ENCODE results near the gene TYRO3. TPM values are rescaled to one million over a fixed set of nuclear protein-coding genes. Genes with fewer than 3 reads are reported as not detected.

Gene TYRO3
- total RNA-seq, 2 experiments from 2014 or later, result 0.48 TPM; not detected in 1

DNA sequence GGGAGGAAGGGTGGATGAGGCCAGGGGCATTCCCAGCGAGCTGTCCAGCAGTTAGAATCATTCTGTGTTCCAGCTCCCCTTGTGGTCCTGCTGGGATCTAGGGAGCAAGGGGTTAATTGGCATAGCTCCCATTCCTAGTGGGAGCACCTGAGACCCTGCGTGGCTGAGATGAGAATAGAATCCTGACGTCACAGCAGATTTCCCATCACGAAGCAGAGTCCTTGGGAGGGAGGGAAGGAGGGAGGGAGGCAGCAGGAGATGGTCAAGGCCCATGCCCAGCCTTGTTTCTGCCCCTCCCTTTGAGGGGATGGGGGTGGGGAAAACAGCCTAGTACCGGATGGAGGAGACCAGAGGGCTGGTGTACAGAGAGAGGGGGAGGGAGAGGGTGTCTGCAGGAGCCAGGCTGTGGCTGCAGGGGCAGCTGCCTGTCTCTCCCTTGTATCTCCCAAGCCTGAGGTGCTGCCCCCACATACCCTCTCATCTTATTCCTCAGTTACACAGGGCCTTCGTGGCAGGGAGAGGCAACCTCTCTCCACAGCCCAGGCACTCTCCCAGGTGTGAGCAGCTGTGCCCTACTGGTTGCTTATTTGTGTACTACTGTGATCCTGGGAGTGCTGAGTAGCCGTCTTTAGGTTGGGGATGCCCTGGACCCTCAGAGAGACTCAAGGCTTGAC is 5.4 kb downstream of the TYRO3 start:
- H3K4me3 ChIP-seq (ENCODE audit: low read depth, low read length, poor library complexity, severe bottlenecking), result no peak overlapping the region
- intact Hi-C loops (cut with micrococcal nuclease; ENCODE audit: unreplicated experiment), result no loop called here

DNA sequence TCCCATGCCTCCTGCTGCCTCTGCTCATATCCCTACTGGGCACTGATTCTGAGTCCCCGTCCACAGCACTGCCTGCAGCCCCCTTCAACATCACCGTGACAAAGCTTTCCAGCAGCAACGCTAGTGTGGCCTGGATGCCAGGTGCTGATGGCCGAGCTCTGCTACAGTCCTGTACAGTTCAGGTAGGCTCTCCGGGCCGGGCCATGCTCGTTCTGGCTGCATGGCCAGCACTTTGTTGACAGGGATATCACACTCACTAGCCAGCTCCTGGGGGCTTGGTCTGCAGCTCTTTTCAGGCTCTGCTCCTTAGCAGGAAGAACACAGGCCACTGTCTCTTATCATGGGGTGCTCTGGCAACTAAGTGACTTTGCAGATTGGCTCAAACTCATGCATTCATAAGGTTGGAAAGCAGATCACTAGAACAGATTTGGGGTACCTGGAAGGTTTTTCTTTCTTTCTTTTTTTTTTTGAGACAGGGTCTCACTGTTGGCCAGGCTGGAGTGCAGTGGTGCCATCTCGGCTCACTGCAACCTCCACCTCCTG is 6.0 kb downstream of the TYRO3 start:
- Histone ChIP-seq H2AFZ (ENCODE audit: low read length) (no peak overlapping the region), H3K79me2 (ENCODE audit: insufficient read depth, low read depth, low read length) (no peaks in the 10 kb centered on the region), H4K20me1 (ENCODE audit: insufficient read depth, low read length) (no peaks in the 10 kb centered on the region), H3K4me3 (ENCODE audit: low read depth, low read length, poor library complexity, severe bottlenecking) (no peak overlapping the region), H3K36me3 (ENCODE audit: insufficient read depth, low read length) (no peaks in the 10 kb centered on the region), H3K9me3 (ENCODE audit: low read length) (no peaks in the 10 kb centered on the region), H3K4me1 (ENCODE audit: insufficient read depth, low read length, poor library complexity, severe bottlenecking) (no peaks in the 10 kb centered on the region), H3K4me2 (ENCODE audit: low read length) (no peak overlapping the region), H3K9me2 (ENCODE audit: insufficient read depth, low read length) (no peaks in the 10 kb centered on the region), H3K27ac (ENCODE audit: low read depth, low read length, poor library complexity, severe bottlenecking) (no peak overlapping the region)
- ChIA-PET CTCF (ENCODE audit: unreplicated experiment) (no interaction called here), POLR2A (no interaction called here)
- no peak for DNase-seq (ENCODE audit: low spot score)
- BruUV-seq (replicated peaks), result no TSS peak
- TF ChIP-seq, protein P1, sequence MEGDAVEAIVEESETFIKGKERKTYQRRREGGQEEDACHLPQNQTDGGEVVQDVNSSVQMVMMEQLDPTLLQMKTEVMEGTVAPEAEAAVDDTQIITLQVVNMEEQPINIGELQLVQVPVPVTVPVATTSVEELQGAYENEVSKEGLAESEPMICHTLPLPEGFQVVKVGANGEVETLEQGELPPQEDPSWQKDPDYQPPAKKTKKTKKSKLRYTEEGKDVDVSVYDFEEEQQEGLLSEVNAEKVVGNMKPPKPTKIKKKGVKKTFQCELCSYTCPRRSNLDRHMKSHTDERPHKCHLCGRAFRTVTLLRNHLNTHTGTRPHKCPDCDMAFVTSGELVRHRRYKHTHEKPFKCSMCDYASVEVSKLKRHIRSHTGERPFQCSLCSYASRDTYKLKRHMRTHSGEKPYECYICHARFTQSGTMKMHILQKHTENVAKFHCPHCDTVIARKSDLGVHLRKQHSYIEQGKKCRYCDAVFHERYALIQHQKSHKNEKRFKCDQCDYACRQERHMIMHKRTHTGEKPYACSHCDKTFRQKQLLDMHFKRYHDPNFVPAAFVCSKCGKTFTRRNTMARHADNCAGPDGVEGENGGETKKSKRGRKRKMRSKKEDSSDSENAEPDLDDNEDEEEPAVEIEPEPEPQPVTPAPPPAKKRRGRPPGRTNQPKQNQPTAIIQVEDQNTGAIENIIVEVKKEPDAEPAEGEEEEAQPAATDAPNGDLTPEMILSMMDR (conservative IDR thresholded peaks at IDR 0.05; ENCODE audit: low read length), result no peak
- no peak for TF ChIP-seq EZH2phosphoT487 (IDR thresholded peaks at IDR 0.05; ENCODE audit: borderline replicate concordance, low read depth, low read length)
- intact Hi-C loops (cut with micrococcal nuclease; ENCODE audit: unreplicated experiment), result no loop called here

More for the DNA sequence above, 5.4 kb downstream of the TYRO3 start:
- peak; percentile 19 for DNase-seq (ENCODE audit: low spot score)
- Histone ChIP-seq H3K9me2 (ENCODE audit: insufficient read depth, low read length) (no peaks in the 10 kb centered on the region), H3K27ac (ENCODE audit: low read depth, low read length, poor library complexity, severe bottlenecking) (no peak overlapping the region), H3K9me3 (ENCODE audit: low read length) (no peaks in the 10 kb centered on the region), H3K36me3 (ENCODE audit: insufficient read depth, low read length) (no peaks in the 10 kb centered on the region), H2AFZ (ENCODE audit: low read length) (no peak overlapping the region), H3K79me2 (ENCODE audit: insufficient read depth, low read depth, low read length) (no peaks in the 10 kb centered on the region), H4K20me1 (ENCODE audit: insufficient read depth, low read length) (no peaks in the 10 kb centered on the region), H3K4me1 (ENCODE audit: insufficient read depth, low read length, poor library complexity, severe bottlenecking) (no peaks in the 10 kb centered on the region), H3K4me2 (ENCODE audit: low read length) (no peak overlapping the region; the same call in 1 of the 2 replicates)
- no peak for TF ChIP-seq EZH2phosphoT487 (IDR thresholded peaks at IDR 0.05; ENCODE audit: borderline replicate concordance, low read depth, low read length)
- TF ChIP-seq, protein P1 (conservative IDR thresholded peaks at IDR 0.05; ENCODE audit: low read length), result no peak
- CTCF ChIA-PET (ENCODE audit: unreplicated experiment), result no interaction called here
- BruUV-seq (replicated peaks), result no TSS peak
- POLR2A ChIA-PET, result no interaction called here

DNA sequence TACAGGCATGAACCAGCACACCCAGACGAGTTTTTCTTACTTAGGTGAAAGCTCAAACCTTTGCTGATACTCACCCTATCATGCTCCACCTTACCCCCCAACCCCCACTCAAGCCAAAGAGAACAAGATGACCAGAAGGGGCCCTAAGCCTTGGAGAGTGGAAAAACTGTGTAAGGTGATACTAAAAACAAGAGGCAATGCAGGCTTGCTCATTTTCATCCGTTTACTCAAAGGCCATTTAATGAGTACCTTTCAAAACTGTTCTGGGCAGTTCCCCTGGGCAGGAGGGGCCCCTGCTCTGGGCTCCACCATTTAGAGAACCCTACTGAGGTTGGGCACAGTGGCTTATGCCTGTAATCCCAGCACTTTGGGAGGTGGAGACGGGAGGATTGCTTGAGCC is 6.7 kb downstream of the TYRO3 start:
- Histone ChIP-seq H3K9me2 (ENCODE audit: insufficient read depth, low read length) (no peaks in the 10 kb centered on the region), H3K4me2 (ENCODE audit: low read length) (no peak overlapping the region), H3K27ac (ENCODE audit: low read depth, low read length, poor library complexity, severe bottlenecking) (no peak overlapping the region), H4K20me1 (ENCODE audit: insufficient read depth, low read length) (no peaks in the 10 kb centered on the region), H3K4me3 (ENCODE audit: low read depth, low read length, poor library complexity, severe bottlenecking) (no peak overlapping the region), H3K4me1 (ENCODE audit: insufficient read depth, low read length, poor library complexity, severe bottlenecking) (no peaks in the 10 kb centered on the region), H3K36me3 (ENCODE audit: insufficient read depth, low read length) (no peaks in the 10 kb centered on the region), H3K9me3 (ENCODE audit: low read length) (no peaks in the 10 kb centered on the region), H3K79me2 (ENCODE audit: insufficient read depth, low read depth, low read length) (no peaks in the 10 kb centered on the region), H2AFZ (ENCODE audit: low read length) (no peak overlapping the region)
- CTCF ChIA-PET (ENCODE audit: unreplicated experiment), result no interaction called here
- POLR2A ChIA-PET, result no interaction called here
- no TSS peak for BruUV-seq (replicated peaks)
- DNase-seq (ENCODE audit: low spot score), result no peak
- intact Hi-C loops (cut with micrococcal nuclease; ENCODE audit: unreplicated experiment), result no loop called here
- TF ChIP-seq, protein P1 (conservative IDR thresholded peaks at IDR 0.05; ENCODE audit: low read length), result no peak
- TF ChIP-seq EZH2phosphoT487 (IDR thresholded peaks at IDR 0.05; ENCODE audit: borderline replicate concordance, low read depth, low read length), result no peak

Data from OCI-LY7 (cell line).